H1 (cell line): ENCODE results near the gene CNNM3. TPM values are rescaled to one million over a fixed set of nuclear protein-coding genes. Genes with fewer than 3 reads are reported as not detected.

Experiments used
- microRNA counts: library from miRNA; unstranded; fragments of <30 nt; microRNA quantifications from one replicate; lab custom pipeline; 2015
- microRNA-seq, 2 experiments: library from miRNA; unstranded; fragments of <30 nt; microRNA quantifications; one replicate each; pipeline versions ENCODE4 to v1.2.0, GENCODE V29; 2016 to 2020; ENCODE audit warnings: borderline microRNAs expressed in 2 of 2, borderline number of aligned reads in 2 of 2, borderline replicate concordance in 1 of 2
- polyA plus RNA-seq, 7 experiments: library from polyadenylated mRNA; depleted of rRNA in 3 of 7; stranded (reverse) in 5 of 7; unstranded in 2 of 7; fragments of >200 nt in 5 of 7; fragments of 200-250 nt in 2 of 7; gene quantifications; 1 replicate in 5 of 7; 2 replicates in 1 of 7; 4 replicates in 1 of 7; pipeline versions ENCODE4 v1.2.1 to v1.2.3, GENCODE V29; 2011 to 2013; ENCODE audit warnings: missing spikeins in 2 of 7, mixed read lengths in 2 of 7
- small RNA-seq: library from polyadenylated mRNA; stranded (forward); fragments of <200 nt; extraction: miRNeasy Mini kit (QIAGEN cat#:217004); gene quantifications from one replicate; pipeline ENCODE3, GENCODE V24; 2013; ENCODE audit not compliant: insufficient read depth
- total RNA-seq: library from RNA; stranded (reverse); fragmentation: NEBNext Ultra II Directional; extraction: Animal tissue kit (Norgen Biotek cat#: 25700); gene quantifications from 2 replicates; pipeline ENCODE4 v1.2.1, GENCODE V29; 2021

The CNNM3 gene
- total and polyA plus RNA-seq, 2 of the 8 experiments (the other 6 are each of a cell fraction or from before 2014, with no cell fraction given): 29.1 to 29.2 TPM

MicroRNAs within 50 kb of the gene (microRNA counts, 767-probe panel; counts per million panel counts)
- microRNA hsa-miR-3127-5p (lab: Ali Mortazavi, UCI): 879 counts per million, percentile 95 among the panel's probes with 10 or more counts

Small RNA genes lying within 50 kb of the gene (microRNA-seq; reads per million reads assigned to microRNA genes)
- 0 to 0.81 reads per million in 2 experiments for gene MIR3127

Small RNA genes lying within 50 kb of the gene (small RNA-seq; reads per million reads assigned to genes)
- gene MIR3127: 6.2 reads per million, percentile 69 among the genes with 10 or more reads in this experiment

Other genes with a start within 250 kb of the CNNM3 start
- gene KANSL3, start 178.0 kb upstream of the CNNM3 start, total RNA-seq: 31.4 and 32.6 TPM in 2 replicates
- gene KANSL3, start 178.0 kb upstream of the CNNM3 start, polyA plus RNA-seq (2011; rRNA removed): 19.8 and 30.4 TPM in 2 replicates
- 0.69 and 0.88 TPM in 2 replicates for gene FER1L5, start 173.5 kb upstream of the CNNM3 start, total RNA-seq
- 0.23 and 0.38 TPM in 2 replicates for gene FER1L5, start 173.5 kb upstream of the CNNM3 start, polyA plus RNA-seq (2011; rRNA removed)
- gene LMAN2L, start 76.2 kb upstream of the CNNM3 start, total RNA-seq: 14.3 and 15.7 TPM in 2 replicates
- gene LMAN2L, start 76.2 kb upstream of the CNNM3 start, polyA plus RNA-seq (2011; rRNA removed): 11.1 and 17.6 TPM in 2 replicates
- gene CNNM4, start 55.4 kb upstream of the CNNM3 start, total RNA-seq: 10.7 and 11.0 TPM in 2 replicates
- 10.3 and 13.0 TPM in 2 replicates for gene CNNM4, start 55.4 kb upstream of the CNNM3 start, polyA plus RNA-seq (2011; rRNA removed)
- 2.9 and 3.5 TPM in 2 replicates for gene ANKRD23, start 27.8 kb downstream of the CNNM3 start, total RNA-seq
- gene ANKRD23, start 27.8 kb downstream of the CNNM3 start, polyA plus RNA-seq (2011; rRNA removed): 3.4 and 4.8 TPM in 2 replicates
- gene ANKRD39, start 41.7 kb downstream of the CNNM3 start, total RNA-seq: 18.5 and 19.7 TPM in 2 replicates
- gene ANKRD39, start 41.7 kb downstream of the CNNM3 start, polyA plus RNA-seq (2011; rRNA removed): 21.3 and 22.9 TPM in 2 replicates
- 67.3 and 74.3 TPM in 2 replicates for gene SEMA4C, start 53.8 kb downstream of the CNNM3 start, total RNA-seq
- 47.5 and 71.4 TPM in 2 replicates for gene SEMA4C, start 53.8 kb downstream of the CNNM3 start, polyA plus RNA-seq (2011; rRNA removed)
- gene FAM178B, start 170.3 kb downstream of the CNNM3 start, total RNA-seq: 0.63 and 0.65 TPM in 2 replicates
- gene FAM178B, start 170.3 kb downstream of the CNNM3 start, polyA plus RNA-seq (2011; rRNA removed): 0.91 and 1.4 TPM in 2 replicates